ENCODE results near the gene MICAL3. TPM values are rescaled to one million over a fixed set of nuclear protein-coding genes. Genes with fewer than 3 reads are reported as not detected.
A peak's percentile ranks its signal among the peaks of the same experiment; 100 is the strongest.

Gene MICAL3
- total and polyA plus RNA-seq, 4 donors, result 4.4 to 30.7 (median 15.4) TPM

- TF ChIP-seq, protein P1, sequence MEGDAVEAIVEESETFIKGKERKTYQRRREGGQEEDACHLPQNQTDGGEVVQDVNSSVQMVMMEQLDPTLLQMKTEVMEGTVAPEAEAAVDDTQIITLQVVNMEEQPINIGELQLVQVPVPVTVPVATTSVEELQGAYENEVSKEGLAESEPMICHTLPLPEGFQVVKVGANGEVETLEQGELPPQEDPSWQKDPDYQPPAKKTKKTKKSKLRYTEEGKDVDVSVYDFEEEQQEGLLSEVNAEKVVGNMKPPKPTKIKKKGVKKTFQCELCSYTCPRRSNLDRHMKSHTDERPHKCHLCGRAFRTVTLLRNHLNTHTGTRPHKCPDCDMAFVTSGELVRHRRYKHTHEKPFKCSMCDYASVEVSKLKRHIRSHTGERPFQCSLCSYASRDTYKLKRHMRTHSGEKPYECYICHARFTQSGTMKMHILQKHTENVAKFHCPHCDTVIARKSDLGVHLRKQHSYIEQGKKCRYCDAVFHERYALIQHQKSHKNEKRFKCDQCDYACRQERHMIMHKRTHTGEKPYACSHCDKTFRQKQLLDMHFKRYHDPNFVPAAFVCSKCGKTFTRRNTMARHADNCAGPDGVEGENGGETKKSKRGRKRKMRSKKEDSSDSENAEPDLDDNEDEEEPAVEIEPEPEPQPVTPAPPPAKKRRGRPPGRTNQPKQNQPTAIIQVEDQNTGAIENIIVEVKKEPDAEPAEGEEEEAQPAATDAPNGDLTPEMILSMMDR (IDR thresholded peaks at IDR 0.05; ENCODE audit: control extremely low read depth, extremely low read depth), result no peak
- Histone ChIP-seq H3K4me3 (no peak overlapping the region), H3K9me3 (ENCODE audit: control insufficient read depth in 4 of 4, insufficient read depth in 3 of 4, low read length in 3 of 4) (no peaks in the 10 kb centered on the region), H3K9ac (ENCODE audit: insufficient read depth in 1 of 2, low read length in 2 of 2) (no peak overlapping the region), H3K27ac (ENCODE audit: low read depth in 1 of 2, low read length in 1 of 2) (no peak overlapping the region), H3K27me3 (ENCODE audit: control insufficient read depth in 3 of 3, insufficient read depth in 3 of 3, low read length in 2 of 3) (no peaks in the 10 kb centered on the region), H3K36me3 (ENCODE audit: control insufficient read depth in 4 of 4, insufficient read depth in 4 of 4, low read length in 4 of 4) (peaks cover 0 to 12% (median 0%) of the 10 kb centered on the region in 4 donors), H3K4me1 (ENCODE audit: control insufficient read depth in 5 of 5, insufficient read depth in 5 of 5, low read length in 5 of 5) (peaks cover 3 to 6% (median 4%) of the 10 kb centered on the region in 5 donors)
- ATAC-seq (ENCODE audit: insufficient read depth, low FRiP score), result no peak
- peak; percentile 41 to 69 (median 54) for DNase-seq
- 72 to 83% methylated on average over 8 of the region's 8 CpGs for WGBS, 2 donors
These were observed 179.0 kb downstream of the MICAL3 start for GRCh38 chr22:17845327-17845726.

DNA sequence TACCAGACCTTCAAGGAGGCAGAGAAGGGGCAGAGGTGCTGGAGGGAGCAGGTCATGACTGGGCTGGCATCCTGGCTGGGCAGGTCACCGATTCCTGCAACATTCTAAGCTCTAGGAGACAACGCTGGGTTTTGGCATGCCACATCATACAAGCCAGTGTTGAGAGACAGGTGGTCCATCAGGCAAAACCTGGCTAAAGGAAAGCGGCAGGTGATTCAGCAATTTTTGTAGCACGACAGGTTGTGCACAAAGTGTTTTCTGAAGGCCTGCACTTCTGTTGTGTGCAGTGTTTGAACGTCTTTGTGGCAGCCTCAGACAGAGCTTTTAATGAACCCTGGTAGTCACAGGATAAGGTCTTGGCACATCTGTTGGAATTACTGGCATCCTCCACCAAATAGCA, 180.2 kb downstream of the MICAL3 start:
- Histone ChIP-seq H3K27me3 (ENCODE audit: control insufficient read depth in 3 of 3, insufficient read depth in 3 of 3, low read length in 2 of 3) (no peaks in the 10 kb centered on the region), H3K4me1 (ENCODE audit: control insufficient read depth in 5 of 5, insufficient read depth in 5 of 5, low read length in 5 of 5) (peaks cover 3 to 6% (median 4%) of the 10 kb centered on the region in 5 donors), H3K4me3 (no peak overlapping the region), H3K27ac (ENCODE audit: low read depth in 1 of 2, low read length in 1 of 2) (no peak overlapping the region), H3K9me3 (ENCODE audit: control insufficient read depth in 4 of 4, insufficient read depth in 3 of 4, low read length in 3 of 4) (no peaks in the 10 kb centered on the region), H3K36me3 (ENCODE audit: control insufficient read depth in 4 of 4, insufficient read depth in 4 of 4, low read length in 4 of 4) (peaks cover 0 to 12% (median 0%) of the 10 kb centered on the region in 4 donors), H3K9ac (ENCODE audit: insufficient read depth in 1 of 2, low read length in 2 of 2) (no peak overlapping the region)
- TF ChIP-seq, protein P1 (IDR thresholded peaks at IDR 0.05; ENCODE audit: control extremely low read depth, extremely low read depth), result no peak
- ATAC-seq (ENCODE audit: insufficient read depth, low FRiP score), result no peak
- 88 to 90% methylated on average over 5 of the region's 5 CpGs for WGBS, 2 donors
- DNase-seq, result no peak

DNA sequence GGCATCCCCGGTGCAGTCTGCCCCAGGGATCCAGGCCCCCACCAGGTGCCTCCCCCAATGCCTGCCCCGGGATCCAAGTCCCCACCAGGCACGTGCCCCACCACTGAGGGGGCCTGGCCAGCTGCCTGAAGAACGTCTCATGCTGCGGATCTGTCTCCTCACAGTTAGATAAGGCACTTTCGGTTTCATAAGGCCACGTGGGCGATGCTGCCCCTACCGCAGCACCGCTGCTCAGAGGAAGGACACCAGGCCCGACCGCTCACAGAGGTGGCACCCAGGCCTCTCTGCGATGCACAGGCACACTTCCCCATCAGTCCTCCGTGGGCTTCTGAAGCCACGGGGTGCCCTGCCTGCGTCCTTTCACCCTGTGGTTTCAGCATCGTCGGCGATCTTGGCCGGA, 182.0 kb downstream of the MICAL3 start:
- H3K4me3 ChIP-seq, result no peak overlapping the region
- no peak for ATAC-seq (ENCODE audit: insufficient read depth, low FRiP score)
- no peaks in the 10 kb centered on the region for H3K9me3 ChIP-seq (ENCODE audit: control insufficient read depth in 4 of 4, insufficient read depth in 3 of 4, low read length in 3 of 4)
- H3K36me3 ChIP-seq (ENCODE audit: control insufficient read depth in 4 of 4, insufficient read depth in 4 of 4, low read length in 4 of 4), result peaks cover 0 to 16% (median 3%) of the 10 kb centered on the region in 4 donors
- no peaks in the 10 kb centered on the region for H3K27me3 ChIP-seq (ENCODE audit: control insufficient read depth in 3 of 3, insufficient read depth in 3 of 3, low read length in 2 of 3)
- TF ChIP-seq, protein P1 (IDR thresholded peaks at IDR 0.05; ENCODE audit: control extremely low read depth, extremely low read depth), result no peak
- no peak overlapping the region for H3K9ac ChIP-seq (ENCODE audit: insufficient read depth in 1 of 2, low read length in 2 of 2)
- no peak overlapping the region for H3K27ac ChIP-seq (ENCODE audit: low read depth in 1 of 2, low read length in 1 of 2)
- WGBS, 2 donors, result 76 to 79% methylated on average over 20 of the region's 20 CpGs
- DNase-seq, result no peak
- H3K4me1 ChIP-seq (ENCODE audit: control insufficient read depth in 5 of 5, insufficient read depth in 5 of 5, low read length in 5 of 5), result peaks cover 2 to 6% (median 4%) of the 10 kb centered on the region in 5 donors

- no peak for ATAC-seq (ENCODE audit: insufficient read depth, low FRiP score)
- TF ChIP-seq, protein P1 (IDR thresholded peaks at IDR 0.05; ENCODE audit: control extremely low read depth, extremely low read depth), result no peak
- Histone ChIP-seq H3K36me3 (ENCODE audit: control insufficient read depth in 4 of 4, insufficient read depth in 4 of 4, low read length in 4 of 4) (peaks cover 0 to 16% (median 3%) of the 10 kb centered on the region in 4 donors), H3K9me3 (ENCODE audit: control insufficient read depth in 4 of 4, insufficient read depth in 3 of 4, low read length in 3 of 4) (no peaks in the 10 kb centered on the region), H3K4me1 (ENCODE audit: control insufficient read depth in 5 of 5, insufficient read depth in 5 of 5, low read length in 5 of 5) (peaks cover 0 to 6% (median 3%) of the 10 kb centered on the region in 5 donors), H3K4me3 (no peak overlapping the region), H3K27ac (ENCODE audit: low read depth in 1 of 2, low read length in 1 of 2) (no peak overlapping the region), H3K9ac (ENCODE audit: insufficient read depth in 1 of 2, low read length in 2 of 2) (no peak overlapping the region), H3K27me3 (ENCODE audit: control insufficient read depth in 3 of 3, insufficient read depth in 3 of 3, low read length in 2 of 3) (no peaks in the 10 kb centered on the region)
- no peak for DNase-seq
- 95 to 97% methylated on average over 16 of the region's 16 CpGs for WGBS, 2 donors
These were observed 182.5 kb downstream of the MICAL3 start for GRCh38 chr22:17841836-17842235.
